GM18858 (cell line): ENCODE results near the gene PTGDR.
A peak's percentile ranks its signal among the peaks of the same experiment; 100 is the strongest.

Source experiments
- ATAC-seq: cut with Tn5 transposase; IDR thresholded peaks from one replicate; pipeline ENCODE4 v1.9.1; 2021; ENCODE audit not compliant: unreplicated experiment

Gene PTGDR

GRCh38 chr14:52307905-52308304 is 40.4 kb downstream of the PTGDR start:
- no peak for ATAC-seq

DNA sequence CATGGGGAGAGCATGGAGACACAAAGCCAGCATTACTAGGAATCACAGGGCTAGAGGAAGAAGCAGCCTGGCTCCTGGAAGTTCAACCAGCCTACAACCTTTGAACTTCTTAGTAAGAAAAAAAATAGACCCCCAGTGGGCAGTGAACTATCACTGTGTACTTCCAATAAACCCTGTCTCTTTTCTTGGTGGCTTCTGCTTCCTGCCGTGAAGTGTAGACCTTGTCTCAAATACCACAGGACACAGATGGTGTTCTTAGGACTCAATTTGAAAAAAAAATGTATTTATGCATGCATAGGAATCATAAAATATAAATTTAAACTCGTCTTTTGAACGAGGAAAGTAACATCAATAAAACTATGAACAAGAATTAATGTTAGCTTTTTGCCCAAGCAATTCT is 43.0 kb downstream of the PTGDR start:
- no peak for ATAC-seq

GRCh38 chr14:52312931-52313355 is 45.4 kb downstream of the PTGDR start:
- no peak for ATAC-seq

DNA sequence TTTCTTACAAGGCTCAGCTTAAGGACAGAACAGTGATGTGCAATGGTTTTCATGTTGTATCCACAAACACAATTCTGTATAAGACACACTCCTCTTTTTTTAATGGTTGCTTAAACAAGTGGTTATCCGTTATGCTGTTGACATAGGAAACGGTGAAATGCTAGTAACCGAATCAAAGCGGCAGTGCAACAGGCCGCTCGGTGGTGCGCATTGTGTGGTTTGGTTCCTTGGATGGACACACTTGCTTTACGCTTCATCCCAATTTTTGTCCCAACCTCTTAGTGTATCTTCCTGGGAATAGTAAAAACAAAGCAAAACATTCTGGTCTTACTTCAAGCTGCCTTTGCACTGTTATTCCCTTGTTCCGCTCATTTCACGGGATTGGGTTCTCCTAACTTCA is 46.0 kb downstream of the PTGDR start:
- ATAC-seq = no peak

DNA sequence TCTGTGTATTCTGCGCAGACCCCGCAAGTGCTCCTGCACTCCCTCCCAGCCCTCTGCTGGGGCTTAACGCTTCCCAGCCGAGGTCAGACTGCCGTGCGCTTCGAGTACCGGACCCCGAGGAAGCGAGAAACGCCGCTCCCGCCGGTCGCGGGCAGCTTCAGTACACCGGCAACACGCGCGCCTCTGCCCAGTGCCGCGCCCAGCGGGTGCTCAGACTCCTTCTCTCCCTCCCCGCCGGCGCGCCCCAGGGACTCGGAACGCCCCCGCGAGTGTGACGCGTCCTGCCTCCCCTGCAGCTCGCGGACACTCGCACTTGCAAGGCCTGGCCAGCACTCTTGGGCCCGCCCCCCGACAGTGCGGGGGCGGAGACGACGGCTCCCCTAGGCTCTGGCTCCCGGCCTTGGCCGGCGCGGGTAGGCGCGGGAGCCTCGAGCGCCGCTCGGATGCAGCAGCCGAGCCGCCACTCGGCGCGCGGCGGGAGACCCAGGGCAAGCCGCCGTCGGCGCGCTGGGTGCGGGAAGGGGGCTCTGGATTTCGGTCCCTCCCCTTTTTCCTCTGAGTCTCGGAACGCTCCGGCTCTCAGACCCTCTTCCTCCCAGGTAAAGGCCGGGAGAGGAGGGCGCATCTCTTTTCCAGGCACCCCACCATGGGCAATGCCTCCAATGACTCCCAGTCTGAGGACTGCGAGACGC is 46.6 kb downstream of the PTGDR start, which contains the start of gene PTGER2:
PTGER2 (plus strand) TSS at position 410 of the 692 bp plus-strand sequence; CDS start at position 647, 237 bp downstream.
- peak; percentile 30 for ATAC-seq

DNA sequence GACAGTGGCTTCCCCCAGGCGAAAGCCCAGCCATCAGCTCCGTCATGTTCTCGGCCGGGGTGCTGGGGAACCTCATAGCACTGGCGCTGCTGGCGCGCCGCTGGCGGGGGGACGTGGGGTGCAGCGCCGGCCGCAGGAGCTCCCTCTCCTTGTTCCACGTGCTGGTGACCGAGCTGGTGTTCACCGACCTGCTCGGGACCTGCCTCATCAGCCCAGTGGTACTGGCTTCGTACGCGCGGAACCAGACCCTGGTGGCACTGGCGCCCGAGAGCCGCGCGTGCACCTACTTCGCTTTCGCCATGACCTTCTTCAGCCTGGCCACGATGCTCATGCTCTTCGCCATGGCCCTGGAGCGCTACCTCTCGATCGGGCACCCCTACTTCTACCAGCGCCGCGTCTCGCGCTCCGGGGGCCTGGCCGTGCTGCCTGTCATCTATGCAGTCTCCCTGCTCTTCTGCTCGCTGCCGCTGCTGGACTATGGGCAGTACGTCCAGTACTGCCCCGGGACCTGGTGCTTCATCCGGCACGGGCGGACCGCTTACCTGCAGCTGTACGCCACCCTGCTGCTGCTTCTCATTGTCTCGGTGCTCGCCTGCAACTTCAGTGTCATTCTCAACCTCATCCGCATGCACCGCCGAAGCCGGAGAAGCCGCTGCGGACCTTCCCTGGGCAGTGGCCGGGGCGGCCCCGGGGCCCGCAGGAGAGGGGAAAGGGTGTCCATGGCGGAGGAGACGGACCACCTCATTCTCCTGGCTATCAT is 47.3 kb downstream of the PTGDR start:
- peak; percentile 14 for ATAC-seq

DNA sequence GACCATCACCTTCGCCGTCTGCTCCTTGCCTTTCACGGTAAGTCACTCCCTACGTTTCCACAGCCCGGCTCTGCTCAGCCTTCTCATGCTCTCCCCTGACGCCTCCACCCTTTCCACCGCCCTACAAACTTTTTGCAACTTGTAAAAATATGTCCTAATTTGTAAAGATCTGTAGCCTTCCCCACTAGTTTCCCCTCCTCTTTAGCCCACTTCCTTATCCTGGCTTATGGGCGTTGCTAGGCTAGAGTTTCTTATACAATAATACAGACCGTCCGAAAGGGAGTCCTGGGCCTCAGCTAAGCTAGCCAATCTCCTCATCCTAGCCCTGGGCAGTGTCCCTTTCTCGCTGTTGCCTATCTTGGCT is 47.8 kb downstream of the PTGDR start:
- no peak for ATAC-seq

DNA sequence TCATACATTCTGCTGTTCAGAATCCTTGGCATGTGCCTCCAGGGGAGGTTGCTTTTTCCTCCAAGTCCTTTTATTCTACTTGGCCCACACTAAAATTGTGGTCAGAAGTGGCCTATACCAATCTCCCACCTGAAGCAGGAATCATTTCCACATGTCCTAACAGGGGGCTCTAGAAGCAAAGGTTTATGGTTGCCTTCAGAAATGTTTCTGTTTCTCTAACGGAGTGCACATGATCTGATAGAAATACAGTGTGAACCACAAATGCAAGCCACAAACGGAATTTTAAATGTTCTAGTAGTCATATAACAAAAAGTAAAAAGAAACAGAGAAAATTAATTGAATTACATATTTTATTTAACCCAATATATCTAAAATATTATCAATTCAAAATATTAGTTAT is 50.6 kb downstream of the PTGDR start:
- no peak for ATAC-seq

DNA sequence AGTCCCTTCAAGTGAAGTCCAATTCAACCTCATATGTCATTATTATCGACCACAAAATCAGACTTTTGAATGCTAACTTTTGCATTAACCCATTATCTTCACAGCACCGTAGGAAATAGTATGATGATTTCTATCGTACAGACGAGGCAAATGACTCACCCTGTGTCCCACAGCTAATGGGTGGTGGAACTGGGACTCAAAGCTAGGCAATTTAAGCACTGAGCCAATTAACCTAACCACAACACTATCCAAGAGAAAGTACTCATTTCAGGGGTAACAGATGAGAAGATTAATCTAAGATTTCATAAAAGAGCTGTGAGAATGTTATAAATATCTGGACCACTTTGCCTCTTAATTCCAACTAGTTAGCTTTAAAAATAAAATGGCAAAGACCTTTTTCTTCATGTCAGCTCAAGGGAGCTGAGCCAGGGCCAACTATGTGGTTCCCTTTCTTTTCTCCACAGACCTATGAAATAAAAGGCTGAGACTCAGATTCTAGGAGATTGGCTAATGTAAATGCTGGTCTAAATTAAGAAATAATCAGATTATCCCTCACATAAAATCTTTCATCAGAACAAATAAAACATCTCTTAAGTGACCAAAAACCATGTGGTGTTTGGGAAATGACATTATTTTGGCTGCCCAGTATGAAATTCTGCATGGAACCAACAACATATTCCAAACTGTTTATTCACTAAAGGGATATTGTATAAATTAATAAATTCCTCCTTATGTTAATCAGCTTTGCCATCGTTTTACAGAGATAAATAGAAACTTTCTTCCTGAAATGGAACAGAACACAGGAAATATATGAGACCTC is 51.5 kb downstream of the PTGDR start:
- ATAC-seq = no peak

DNA sequence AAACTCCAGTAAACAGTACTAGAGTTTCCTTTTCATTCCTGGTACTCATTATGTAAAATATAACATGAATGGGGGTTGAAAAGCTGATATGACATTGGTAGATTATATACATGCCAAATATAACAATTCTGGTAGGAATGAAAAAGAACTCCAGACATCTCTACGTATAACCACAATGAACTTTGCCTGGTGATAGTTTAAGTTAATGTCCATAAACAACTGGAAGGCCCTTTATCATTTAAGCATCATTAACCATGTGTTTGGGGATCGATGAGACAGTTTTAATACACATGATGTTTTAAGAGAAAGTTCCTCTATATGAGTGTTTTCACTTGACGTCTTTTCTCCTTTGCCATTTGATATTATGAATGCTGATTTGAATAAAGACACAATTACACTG is 52.4 kb downstream of the PTGDR start:
- ATAC-seq = no peak

DNA sequence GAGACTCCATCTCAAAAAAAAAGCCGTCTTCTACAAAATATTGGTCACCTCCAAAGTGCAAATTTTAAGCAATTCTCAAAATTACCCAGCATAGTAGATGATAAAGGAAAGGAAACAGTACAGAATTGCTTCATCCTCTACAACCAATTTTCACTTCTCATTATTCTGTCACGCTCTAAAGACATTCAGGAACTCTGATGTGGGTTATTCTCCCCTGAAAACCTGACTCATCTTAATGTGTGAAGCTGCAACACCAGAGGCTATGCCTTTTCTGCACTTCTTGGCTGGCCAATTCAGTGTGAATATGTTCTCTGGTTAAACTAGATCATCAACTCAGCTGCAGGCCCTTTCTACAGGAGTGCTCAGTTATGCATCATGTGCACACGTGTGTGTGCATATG is 57.6 kb downstream of the PTGDR start:
- peak; percentile 97 for ATAC-seq

GRCh38 chr14:52325630-52326029 is 58.1 kb downstream of the PTGDR start:
- ATAC-seq = no peak
